HEK293 (cell line): ENCODE results near the gene ABCC9.

Experiments
- CTCF ChIA-PET: fragments of 350-600 bp; formaldehyde crosslinking; extraction: SDS; loops from one replicate; lab custom pipeline; 2021; ENCODE audit warnings: antibody characterized with exemption; lab: Yijun Ruan, JAX
- POLR2A ChIA-PET: fragments of 300-600 bp; formaldehyde crosslinking; extraction: SDS; loops from one replicate; lab custom pipeline; 2020; ENCODE audit warnings: antibody characterized with exemption, inconsistent platforms; lab: Yijun Ruan, JAX
- H3K27ac ChIP-seq: fragments of 200-500 bp; sonication (Bioruptor generic); 2 replicates; pipeline ENCODE4 v1.5.1; 2014; ENCODE audit warnings: low read depth, low read length, control low read depth, inconsistent platforms; ENCODE audit errors: extremely low read depth
- H3K36me3 ChIP-seq, 2 experiments: fragments of 200-500 bp in 1 of 2; sonication (Bioruptor generic) in 1 of 2; 1 replicate in 1 of 2; 2 replicates in 1 of 2; pipeline ENCODE4 v1.5.1; 2014 to 2017; ENCODE audit warnings: inconsistent platforms in 2 of 2, low read length in 2 of 2; ENCODE audit not compliant: control insufficient read depth in 2 of 2, insufficient read depth in 1 of 2
- H3K4me1 ChIP-seq: fragments of 200-500 bp; sonication (Bioruptor generic); 2 replicates; pipeline ENCODE4 v1.5.1; 2014; ENCODE audit warnings: mild to moderate bottlenecking, low read length, inconsistent platforms; ENCODE audit not compliant: control insufficient read depth, insufficient read depth
- H3K4me3 ChIP-seq: 2 replicates; pipeline ENCODE4 v1.5.1; 2011; ENCODE audit warnings: low read depth, mild to moderate bottlenecking, control low read depth, low read length, moderate library complexity
- H3K9me3 ChIP-seq: fragments of 200-500 bp; sonication (Bioruptor generic); 2 replicates; pipeline ENCODE4 v1.5.1; 2014; ENCODE audit warnings: low read depth, low read length, inconsistent platforms; ENCODE audit not compliant: control insufficient read depth, insufficient read depth
- KLF10 ChIP-seq: fragments of 450-650 bp; IDR thresholded peaks from 2 replicates; pipeline ENCODE4 v1.5.1; 2018; ENCODE audit warnings: missing biosample characterization, mild to moderate bottlenecking, missing genetic modification characterization
- KLF7 ChIP-seq: fragments of 450-650 bp; formaldehyde crosslinking; IDR thresholded peaks from 2 replicates; pipeline ENCODE4 v1.5.1; 2016; ENCODE audit warnings: missing biosample characterization, missing genetic modification characterization, borderline replicate concordance
- TCF7L2 ChIP-seq: IDR thresholded peaks from 2 replicates; pipeline ENCODE4 v1.6.1; 2011; ENCODE audit warnings: low read depth, mild to moderate bottlenecking, inconsistent platforms, low read length, moderate library complexity, borderline replicate concordance
- ZBTB21 ChIP-seq: fragments of 450-650 bp; formaldehyde crosslinking; IDR thresholded peaks from 2 replicates; pipeline ENCODE4 v1.5.1; 2017; ENCODE audit warnings: missing biosample characterization, missing genetic modification characterization
- ZNF10 ChIP-seq: fragments of 450-650 bp; formaldehyde crosslinking; IDR thresholded peaks from 2 replicates; pipeline ENCODE4 v1.5.1; 2017; ENCODE audit warnings: missing biosample characterization, missing genetic modification characterization
- ZNF302 ChIP-seq: fragments of 450-650 bp; formaldehyde crosslinking; IDR thresholded peaks from 2 replicates; pipeline ENCODE4 v1.5.1; 2016; ENCODE audit warnings: missing biosample characterization, missing genetic modification characterization, low read depth
- ZNF391 ChIP-seq: fragments of 450-650 bp; formaldehyde crosslinking; IDR thresholded peaks from 2 replicates; pipeline ENCODE4 v1.5.1; 2016; ENCODE audit warnings: low read depth, missing biosample characterization, missing genetic modification characterization, borderline replicate concordance
- ZNF404 ChIP-seq: fragments of 450-650 bp; formaldehyde crosslinking; IDR thresholded peaks from 2 replicates; pipeline ENCODE4 v1.5.1; 2017; ENCODE audit warnings: missing biosample characterization, missing genetic modification characterization
- ZNF433 ChIP-seq: fragments of 450-650 bp; formaldehyde crosslinking; IDR thresholded peaks from 2 replicates; pipeline ENCODE4 v1.5.1; 2016; ENCODE audit warnings: missing biosample characterization, missing genetic modification characterization, low read depth
- ZNF529 ChIP-seq: fragments of 450-650 bp; formaldehyde crosslinking; IDR thresholded peaks from 2 replicates; pipeline ENCODE4 v1.5.1; 2017; ENCODE audit warnings: missing genetic modification characterization, missing biosample characterization; ENCODE audit not compliant: insufficient replicate concordance
- ZNF596 ChIP-seq: fragments of 450-650 bp; IDR thresholded peaks from 2 replicates; pipeline ENCODE4 v1.5.0; 2018; ENCODE audit warnings: missing biosample characterization, mild to moderate bottlenecking, missing genetic modification characterization, moderate library complexity
- ZNF707 ChIP-seq: fragments of 450-650 bp; formaldehyde crosslinking; IDR thresholded peaks from 2 replicates; pipeline ENCODE4 v1.5.1; 2016; ENCODE audit warnings: missing biosample characterization, missing genetic modification characterization
- ZNF768 ChIP-seq: fragments of 450-650 bp; formaldehyde crosslinking; IDR thresholded peaks from 2 replicates; pipeline ENCODE4 v1.5.1; 2018; ENCODE audit warnings: missing biosample characterization, mild to moderate bottlenecking, missing genetic modification characterization
- TF ChIP-seq, protein P1 (sequence below): sonication (generic); formaldehyde crosslinking; IDR thresholded peaks from 2 replicates; pipeline ENCODE4 v1.8.1; 2022; ENCODE audit warnings: mild to moderate bottlenecking, moderate library complexity, missing genetic modification reagents
- TF ChIP-seq, protein P2 (sequence below): fragments of 450-650 bp; formaldehyde crosslinking; optimal IDR thresholded peaks from 2 replicates; pipeline ENCODE3; 2016; ENCODE audit warnings: missing biosample characterization, mild to moderate bottlenecking, missing genetic modification characterization
- TF ChIP-seq, protein P3 (sequence below): fragments of 450-650 bp; formaldehyde crosslinking; IDR thresholded peaks from 2 replicates; pipeline ENCODE4 v1.5.1; 2016; ENCODE audit warnings: missing biosample characterization, missing genetic modification characterization
- TF ChIP-seq, protein P4 (sequence below): fragments of 450-650 bp; formaldehyde crosslinking; IDR thresholded peaks from 2 replicates; pipeline ENCODE4 v1.5.1; 2016; ENCODE audit warnings: missing biosample characterization, missing genetic modification characterization
- TF ChIP-seq, protein P5 (sequence below): fragments of 450-650 bp; formaldehyde crosslinking; IDR thresholded peaks from 2 replicates; pipeline ENCODE4 v1.5.1; 2016; ENCODE audit warnings: missing biosample characterization, missing genetic modification characterization

Gene ABCC9

DNA sequence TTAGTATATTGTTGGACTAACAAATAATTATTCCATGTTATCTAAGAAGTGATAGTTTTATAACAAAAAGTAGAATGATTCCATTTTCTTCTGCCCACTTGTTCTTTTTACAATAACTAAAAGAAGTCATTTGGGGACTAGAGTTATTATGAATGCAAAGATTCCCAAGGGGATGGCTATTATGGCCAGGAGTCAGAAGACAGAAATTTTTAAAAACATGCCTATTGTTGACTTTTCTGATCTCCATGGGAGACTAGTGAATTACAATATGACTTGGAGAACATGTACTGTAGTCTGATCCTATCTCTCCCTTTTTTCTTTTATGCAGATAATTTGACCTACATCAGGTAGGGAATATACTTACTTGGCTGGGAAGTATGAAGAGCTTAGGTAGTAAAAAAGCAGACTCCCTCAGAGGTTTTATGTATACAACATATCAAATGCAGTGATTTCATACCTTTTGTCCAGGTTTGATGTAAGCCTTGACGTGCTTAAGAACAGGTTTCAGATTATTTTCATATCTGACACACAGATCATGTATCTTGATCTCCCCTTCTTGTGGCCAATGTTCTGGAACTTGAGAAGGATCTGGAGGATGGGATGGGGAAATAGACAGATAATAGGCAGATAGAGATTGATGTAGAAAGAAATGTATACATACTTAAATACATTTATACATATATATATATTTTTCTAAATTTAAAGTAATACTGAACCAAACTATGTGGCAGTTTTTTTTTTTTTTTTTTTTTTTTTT is 125.7 kb downstream of the ABCC9 start (continued):
- TF ChIP-seq, protein P1, sequence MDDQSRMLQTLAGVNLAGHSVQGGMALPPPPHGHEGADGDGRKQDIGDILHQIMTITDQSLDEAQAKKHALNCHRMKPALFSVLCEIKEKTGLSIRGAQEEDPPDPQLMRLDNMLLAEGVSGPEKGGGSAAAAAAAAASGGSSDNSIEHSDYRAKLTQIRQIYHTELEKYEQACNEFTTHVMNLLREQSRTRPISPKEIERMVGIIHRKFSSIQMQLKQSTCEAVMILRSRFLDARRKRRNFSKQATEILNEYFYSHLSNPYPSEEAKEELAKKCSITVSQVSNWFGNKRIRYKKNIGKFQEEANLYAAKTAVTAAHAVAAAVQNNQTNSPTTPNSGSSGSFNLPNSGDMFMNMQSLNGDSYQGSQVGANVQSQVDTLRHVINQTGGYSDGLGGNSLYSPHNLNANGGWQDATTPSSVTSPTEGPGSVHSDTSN (CRISPR knock-in tag) = no peak
- no peak for TF ChIP-seq ZNF596 (tag by site-specific recombination)

DNA sequence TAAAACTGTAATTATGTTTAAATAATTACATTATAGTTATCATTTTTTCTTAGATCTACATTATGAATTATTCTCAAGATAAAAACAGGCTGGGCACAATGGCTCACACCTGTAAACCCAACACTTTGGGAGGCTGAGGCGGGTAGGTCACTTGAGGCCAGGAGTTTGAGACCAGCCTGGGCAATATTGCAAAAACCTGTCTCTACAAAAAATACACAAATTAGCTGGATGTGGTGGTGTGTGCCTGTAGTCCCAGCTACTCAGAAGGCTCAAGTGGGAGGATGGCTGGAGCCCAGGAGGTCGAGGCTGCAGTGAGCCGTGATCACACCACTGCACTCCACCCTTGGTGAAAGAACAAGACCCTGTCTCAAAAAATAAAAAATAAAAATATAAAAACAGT is 126.4 kb downstream of the ABCC9 start:
- CTCF ChIA-PET = no interaction called here
- H3K4me1 ChIP-seq = 0 out of 2 replicates have a peak, but pooled peaks cover 2% of the 10 kb centered on the region

More for the DNA sequence above, 126.4 kb downstream of the ABCC9 start:
- H3K36me3 ChIP-seq = no peaks in the 10 kb centered on the region
- H3K27ac ChIP-seq = no peak overlapping the region
- no peak for TF ChIP-seq ZNF10 (tag by site-specific recombination)
- no peak for TF ChIP-seq ZBTB21
- no peak for TF ChIP-seq ZNF391 (tag by site-specific recombination)
- no peak for TF ChIP-seq ZNF302 (tag by site-specific recombination)
- TF ChIP-seq, protein P2, sequence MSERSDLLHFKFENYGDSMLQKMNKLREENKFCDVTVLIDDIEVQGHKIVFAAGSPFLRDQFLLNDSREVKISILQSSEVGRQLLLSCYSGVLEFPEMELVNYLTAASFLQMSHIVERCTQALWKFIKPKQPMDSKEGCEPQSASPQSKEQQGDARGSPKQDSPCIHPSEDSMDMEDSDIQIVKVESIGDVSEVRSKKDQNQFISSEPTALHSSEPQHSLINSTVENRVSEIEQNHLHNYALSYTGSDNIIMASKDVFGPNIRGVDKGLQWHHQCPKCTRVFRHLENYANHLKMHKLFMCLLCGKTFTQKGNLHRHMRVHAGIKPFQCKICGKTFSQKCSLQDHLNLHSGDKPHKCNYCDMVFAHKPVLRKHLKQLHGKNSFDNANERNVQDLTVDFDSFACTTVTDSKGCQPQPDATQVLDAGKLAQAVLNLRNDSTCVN (tag by site-specific recombination) = no peak
- TF ChIP-seq ZNF529 (tag by site-specific recombination) = no peak
- TF ChIP-seq TCF7L2 = no peak
- TF ChIP-seq KLF7 = no peak
- TF ChIP-seq, protein P3, sequence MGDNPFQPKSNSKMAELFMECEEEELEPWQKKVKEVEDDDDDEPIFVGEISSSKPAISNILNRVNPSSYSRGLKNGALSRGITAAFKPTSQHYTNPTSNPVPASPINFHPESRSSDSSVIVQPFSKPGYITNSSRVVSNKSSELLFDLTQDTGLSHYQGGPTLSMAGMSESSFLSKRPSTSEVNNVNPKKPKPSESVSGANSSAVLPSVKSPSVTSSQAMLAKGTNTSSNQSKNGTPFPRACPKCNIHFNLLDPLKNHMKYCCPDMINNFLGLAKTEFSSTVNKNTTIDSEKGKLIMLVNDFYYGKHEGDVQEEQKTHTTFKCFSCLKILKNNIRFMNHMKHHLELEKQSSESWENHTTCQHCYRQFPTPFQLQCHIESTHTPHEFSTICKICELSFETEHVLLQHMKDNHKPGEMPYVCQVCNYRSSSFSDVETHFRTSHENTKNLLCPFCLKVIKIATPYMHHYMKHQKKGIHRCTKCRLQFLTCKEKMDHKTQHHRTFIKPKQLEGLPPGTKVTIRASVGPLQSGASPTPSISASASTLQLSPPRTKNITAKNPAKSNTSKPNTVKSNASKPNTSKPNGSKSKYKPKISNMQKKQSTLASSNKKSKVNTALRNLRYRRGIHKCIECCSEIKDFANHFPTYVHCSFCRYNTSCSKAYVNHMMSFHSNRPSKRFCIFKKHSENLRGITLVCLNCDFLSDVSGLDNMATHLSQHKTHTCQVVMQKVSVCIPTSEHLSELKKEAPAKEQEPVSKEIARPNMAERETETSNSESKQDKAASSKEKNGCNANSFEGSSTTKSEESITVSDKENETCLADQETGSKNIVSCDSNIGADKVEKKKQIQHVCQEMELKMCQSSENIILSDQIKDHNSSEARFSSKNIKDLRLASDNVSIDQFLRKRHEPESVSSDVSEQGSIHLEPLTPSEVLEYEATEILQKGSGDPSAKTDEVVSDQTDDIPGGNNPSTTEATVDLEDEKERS = no peak
- TF ChIP-seq, protein P4, sequence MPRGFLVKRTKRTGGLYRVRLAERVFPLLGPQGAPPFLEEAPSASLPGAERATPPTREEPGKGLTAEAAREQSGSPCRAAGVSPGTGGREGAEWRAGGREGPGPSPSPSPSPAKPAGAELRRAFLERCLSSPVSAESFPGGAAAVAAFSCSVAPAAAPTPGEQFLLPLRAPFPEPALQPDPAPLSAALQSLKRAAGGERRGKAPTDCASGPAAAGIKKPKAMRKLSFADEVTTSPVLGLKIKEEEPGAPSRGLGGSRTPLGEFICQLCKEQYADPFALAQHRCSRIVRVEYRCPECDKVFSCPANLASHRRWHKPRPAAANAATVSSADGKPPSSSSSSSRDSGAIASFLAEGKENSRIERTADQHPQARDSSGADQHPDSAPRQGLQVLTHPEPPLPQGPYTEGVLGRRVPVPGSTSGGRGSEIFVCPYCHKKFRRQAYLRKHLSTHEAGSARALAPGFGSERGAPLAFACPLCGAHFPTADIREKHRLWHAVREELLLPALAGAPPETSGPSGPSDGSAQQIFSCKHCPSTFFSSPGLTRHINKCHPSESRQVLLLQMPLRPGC = no peak
- TF ChIP-seq ZNF433 (tag by site-specific recombination) = no peak
- TF ChIP-seq, protein P5, sequence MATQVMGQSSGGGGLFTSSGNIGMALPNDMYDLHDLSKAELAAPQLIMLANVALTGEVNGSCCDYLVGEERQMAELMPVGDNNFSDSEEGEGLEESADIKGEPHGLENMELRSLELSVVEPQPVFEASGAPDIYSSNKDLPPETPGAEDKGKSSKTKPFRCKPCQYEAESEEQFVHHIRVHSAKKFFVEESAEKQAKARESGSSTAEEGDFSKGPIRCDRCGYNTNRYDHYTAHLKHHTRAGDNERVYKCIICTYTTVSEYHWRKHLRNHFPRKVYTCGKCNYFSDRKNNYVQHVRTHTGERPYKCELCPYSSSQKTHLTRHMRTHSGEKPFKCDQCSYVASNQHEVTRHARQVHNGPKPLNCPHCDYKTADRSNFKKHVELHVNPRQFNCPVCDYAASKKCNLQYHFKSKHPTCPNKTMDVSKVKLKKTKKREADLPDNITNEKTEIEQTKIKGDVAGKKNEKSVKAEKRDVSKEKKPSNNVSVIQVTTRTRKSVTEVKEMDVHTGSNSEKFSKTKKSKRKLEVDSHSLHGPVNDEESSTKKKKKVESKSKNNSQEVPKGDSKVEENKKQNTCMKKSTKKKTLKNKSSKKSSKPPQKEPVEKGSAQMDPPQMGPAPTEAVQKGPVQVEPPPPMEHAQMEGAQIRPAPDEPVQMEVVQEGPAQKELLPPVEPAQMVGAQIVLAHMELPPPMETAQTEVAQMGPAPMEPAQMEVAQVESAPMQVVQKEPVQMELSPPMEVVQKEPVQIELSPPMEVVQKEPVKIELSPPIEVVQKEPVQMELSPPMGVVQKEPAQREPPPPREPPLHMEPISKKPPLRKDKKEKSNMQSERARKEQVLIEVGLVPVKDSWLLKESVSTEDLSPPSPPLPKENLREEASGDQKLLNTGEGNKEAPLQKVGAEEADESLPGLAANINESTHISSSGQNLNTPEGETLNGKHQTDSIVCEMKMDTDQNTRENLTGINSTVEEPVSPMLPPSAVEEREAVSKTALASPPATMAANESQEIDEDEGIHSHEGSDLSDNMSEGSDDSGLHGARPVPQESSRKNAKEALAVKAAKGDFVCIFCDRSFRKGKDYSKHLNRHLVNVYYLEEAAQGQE (tag by site-specific recombination) = no peak
- TF ChIP-seq ZNF404 (tag by site-specific recombination) = no peak
- no peak for TF ChIP-seq ZNF768 (tag by site-specific recombination)
- no peak for TF ChIP-seq KLF10 (tag by site-specific recombination)
- no peak for TF ChIP-seq ZNF707 (tag by site-specific recombination)
- POLR2A ChIA-PET = no interaction called here
- no peaks in the 10 kb centered on the region for H3K9me3 ChIP-seq
- H3K4me3 ChIP-seq = no peak overlapping the region
